Stimulated activated CD4-positive, alpha-beta T cell treated with anti-CD3 and anti-CD28 coated beads, Interleukin-2, amount 100 ng/mL, for 24 hours (primary cell): ENCODE measurements around the gene MUC21.
"Not testable (repeated sequence)": the region's sequence is repeated elsewhere in the genome, so short reads cannot be mapped to it uniquely, and the experiment has no call there.

ENCODE experiments used
- DNase-seq, 2 donors: peaks; one replicate each; pipeline ENCODE4 v3.0.0-alpha.2; 2020

MUC21 gene

DNA sequence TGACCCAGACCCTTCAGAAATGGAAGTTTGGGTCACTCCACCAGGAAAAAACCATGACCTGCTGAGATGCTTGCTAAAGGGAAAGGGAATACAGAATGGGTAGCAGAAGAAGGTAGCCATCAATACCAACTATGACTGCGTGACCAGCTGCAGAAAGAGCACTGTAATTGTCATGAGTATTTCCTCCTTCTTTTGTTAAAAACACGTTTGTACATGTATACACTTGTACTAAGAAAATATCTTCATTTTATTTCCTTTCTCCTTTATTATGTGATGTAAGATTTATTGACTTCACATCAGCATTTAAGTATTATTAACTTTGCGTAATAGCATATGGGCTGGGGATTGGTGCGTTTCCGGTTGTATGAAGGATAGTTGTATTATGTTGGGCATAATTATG is 12.6 kb upstream of the MUC21 start:
- no peak for DNase-seq

DNA sequence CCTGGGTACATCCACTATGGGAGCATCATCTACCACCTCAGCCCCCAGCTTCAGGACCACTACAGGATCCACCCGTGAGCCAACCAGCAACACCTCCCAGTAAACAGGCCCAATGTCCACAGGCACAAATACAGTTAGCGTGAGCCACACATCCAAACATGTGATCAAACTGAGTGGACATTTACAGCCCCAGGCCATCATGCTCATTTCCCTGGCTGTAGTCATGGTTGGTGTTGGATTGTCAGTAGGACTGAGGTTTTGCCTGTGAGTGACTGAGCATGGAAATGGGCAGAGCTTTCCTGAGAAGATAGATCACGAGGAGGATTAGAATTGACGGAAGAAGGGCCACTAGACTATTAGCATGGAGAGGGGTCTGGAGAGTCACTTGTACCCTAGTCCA is 10.7 kb upstream of the MUC21 start:
- no peak for DNase-seq

DNA sequence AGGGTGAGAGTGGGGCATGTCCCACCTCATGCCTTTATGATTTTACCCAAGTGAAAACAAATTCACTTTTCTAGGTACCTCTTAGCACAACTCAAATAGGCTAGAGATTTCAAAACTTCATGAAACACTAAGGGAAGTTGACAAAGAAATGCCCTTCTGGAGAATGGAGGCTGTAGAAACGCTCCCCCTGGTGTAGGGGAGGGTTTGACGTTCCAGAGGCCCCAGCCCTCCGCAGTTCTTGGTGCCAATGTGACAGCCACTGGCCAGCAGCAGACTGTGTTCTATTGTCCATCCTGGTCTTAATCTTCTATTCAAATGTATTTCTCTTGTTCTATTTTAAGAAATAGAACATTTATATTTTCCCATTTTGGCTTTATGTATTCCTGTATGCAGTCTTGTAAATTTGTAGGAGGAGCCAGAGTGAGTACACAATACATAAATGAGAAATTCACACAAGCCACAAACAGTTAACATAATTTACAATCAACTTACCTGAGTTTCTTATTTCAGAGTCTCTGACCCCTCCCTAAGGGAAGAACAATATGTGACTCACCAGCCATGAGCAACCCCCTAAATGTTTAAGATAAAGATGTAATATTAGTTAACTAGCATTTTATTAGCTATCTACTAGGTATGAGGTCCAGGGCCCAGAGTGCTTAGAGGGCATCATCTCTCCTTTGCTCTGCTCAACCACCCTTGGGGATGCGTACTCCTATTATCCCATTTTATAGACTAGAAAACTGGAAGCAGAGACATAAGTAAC is 8.8 kb upstream of the MUC21 start:
- no peak for DNase-seq

DNA sequence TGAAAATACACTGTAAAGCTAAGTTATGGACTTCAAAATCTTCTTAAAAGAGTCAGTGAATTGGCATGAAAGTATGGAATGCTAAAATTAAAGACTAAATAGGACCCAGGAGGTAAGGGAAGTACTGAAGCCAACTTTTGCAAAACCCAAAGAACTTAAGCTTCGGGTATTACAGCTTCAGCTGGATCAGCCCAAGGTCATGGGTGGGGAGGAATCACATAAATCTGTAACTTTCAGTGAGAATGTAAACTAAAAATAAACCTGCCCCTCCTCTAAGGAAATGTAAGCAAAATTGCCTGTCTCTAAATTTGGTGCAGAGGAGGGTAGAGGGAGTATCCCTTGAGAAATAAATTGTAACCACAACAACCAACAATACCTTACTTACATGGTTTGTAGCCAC is 4.4 kb upstream of the MUC21 start:
- DNase-seq: no peak

DNA sequence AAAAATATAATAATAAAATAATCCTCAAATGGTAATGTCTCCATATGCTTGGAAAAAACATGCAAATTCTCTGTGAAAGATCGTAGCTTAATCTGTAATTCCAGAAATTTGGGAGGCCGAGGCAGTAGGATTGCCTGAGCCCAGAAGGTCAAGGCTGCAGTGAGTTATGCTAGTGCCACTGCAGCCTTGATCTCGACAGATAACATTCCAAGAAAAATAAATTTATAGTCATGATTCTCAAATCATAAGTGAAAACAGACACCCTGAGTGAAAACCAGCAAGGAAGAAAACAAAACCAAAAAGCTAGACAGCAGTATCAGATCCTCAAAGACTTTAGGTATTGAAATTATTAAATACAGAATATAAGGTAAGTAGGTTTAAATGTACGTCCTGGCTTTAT is 3.8 kb upstream of the MUC21 start:
- no peak for DNase-seq

DNA sequence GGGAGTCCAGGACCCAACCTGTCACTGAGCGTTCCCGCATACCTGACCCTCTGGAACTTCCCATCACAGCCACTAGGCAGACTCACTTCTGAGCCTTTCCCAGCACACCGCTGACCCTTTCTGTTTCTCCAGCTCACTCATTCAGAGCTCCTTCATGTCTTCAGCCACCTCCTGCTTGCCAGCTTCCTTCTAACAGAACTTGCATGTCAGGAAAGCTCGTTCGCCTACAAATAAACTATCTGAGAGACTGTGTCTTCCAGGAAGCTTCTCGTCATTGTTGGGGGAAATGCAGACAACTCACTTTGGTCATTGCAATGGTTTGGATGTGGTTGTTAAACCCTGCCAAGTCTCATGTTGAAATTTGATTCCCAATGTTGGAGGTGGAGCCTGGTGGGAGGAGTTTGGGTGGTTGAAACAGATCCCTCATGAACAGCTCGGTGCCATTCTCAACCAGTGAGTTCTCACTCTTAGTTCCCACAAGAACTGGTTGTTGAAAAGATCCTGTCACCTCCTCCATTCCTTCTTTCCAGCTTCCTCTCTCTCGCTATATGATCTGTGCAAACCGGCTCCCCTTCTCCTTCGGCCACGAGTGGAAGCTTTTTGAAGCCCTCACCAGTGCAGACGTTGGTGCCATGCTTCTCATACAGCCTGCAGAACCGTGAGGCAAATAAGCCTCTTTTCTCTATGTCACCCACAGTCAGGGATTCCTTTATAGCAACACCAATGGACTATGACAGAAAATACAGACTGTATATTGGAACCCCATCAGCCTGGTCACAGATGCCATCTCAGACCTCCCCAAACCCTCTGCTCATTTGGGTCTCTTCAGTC is 1.4 kb upstream of the MUC21 start:
- no peak for DNase-seq

DNA sequence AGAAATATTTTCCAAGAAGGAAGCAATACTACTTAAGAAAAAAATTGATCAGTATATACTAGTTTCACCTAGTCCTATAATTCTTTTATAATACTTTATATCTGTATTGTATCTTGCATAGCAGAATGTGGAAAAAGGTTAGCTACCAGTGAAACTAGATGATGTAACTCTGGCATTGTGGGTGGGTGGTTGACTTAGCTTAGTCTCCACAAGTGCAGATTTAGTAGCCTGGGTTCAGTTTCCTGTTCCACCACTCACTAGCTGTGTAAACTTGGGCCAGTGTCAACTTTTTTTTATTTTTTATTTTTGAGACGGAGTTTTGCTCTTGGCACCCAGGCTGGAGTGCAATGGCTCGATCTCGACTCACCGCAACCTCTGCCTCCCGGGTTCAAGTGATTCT is 2.0 kb downstream of the MUC21 start:
- DNase-seq: no peak

DNA sequence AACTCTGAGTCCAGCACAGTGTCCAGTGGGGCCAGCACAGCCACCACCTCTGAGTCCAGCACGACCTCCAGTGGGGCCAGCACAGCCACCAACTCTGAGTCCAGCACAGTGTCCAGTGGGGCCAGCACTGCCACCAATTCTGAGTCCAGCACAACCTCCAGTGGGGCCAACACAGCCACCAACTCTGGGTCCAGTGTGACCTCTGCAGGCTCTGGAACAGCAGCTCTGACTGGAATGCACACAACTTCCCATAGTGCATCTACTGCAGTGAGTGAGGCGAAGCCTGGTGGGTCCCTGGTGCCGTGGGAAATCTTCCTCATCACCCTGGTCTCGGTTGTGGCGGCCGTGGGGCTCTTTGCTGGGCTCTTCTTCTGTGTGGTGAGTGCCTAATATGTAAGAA is 3.8 kb downstream of the MUC21 start:
- no peak for DNase-seq

DNA sequence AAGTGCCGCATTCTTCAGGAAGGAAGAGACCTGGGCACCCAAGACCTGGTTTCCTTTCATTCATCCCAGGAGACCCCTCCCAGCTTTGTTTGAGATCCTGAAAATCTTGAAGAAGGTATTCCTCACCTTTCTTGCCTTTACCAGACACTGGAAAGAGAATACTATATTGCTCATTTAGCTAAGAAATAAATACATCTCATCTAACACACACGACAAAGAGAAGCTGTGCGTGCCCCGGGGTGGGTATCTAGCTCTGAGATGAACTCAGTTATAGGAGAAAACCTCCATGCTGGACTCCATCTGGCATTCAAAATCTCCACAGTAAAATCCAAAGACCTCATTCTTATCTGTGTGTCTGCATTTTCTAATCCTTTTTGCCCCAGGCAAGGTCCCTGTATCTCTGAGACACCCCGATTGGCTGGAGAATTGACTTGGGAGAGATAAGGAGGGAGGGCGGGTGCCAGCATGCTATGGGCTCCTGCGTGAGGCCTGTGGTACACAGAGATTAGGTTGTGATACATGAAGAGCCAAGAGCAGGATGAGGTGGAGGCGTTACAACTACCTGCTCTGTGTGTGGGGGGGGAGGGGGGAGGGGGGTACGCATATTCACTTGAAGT is 4.8 kb downstream of the MUC21 start:
- no peak for DNase-seq

DNA sequence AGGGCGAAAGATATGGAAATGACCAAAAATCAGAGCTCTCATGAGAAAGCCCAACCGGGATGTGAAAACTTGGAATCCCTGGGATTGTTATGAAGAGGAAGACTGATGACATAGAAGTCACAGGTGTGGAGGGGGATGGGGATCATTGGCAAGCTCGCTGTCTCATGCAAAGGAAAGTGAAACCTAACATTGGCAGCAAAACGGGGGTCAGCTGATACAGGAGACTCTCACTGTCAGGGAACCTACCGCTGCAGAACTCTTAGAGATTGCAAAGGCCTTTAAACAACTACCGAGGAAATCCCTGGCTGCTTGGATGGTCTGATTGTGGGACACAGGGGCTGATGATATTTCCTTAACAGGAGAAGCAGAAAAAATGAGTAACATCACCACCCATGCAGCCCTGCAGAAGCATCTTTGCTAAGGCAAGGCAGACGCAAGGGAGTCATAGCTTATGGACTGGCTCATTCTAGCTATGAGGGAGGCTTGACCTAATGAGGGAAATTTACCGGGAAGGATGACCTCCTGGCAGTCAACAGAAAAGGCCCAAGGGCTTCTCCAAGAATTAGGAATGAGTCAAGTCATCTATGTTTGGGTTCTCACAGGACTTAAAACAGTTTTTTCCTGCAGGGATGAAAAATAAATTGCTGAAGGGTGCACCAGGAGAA is 7.0 kb downstream of the MUC21 start:
- peak; percentile 4 to 21 for DNase-seq

DNA sequence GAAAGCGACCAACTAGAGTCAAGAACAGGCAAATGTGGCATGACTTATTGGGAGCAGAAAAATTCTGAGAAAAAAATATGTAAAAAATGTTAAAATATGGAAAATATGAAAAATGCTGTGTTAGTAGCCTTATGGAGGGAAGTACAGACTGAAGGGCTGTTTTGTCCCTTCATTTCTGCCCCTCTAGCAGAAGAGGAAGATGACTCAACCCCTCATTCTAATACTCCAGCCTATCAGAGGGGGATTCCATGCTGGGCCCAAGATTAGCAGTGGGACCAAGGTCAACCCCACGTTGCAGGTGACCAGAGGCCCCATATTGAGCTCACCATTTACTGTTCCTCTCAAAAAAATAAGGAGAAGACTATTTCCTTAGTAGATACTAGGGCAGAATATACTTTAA is 8.4 kb downstream of the MUC21 start:
- DNase-seq: no peak

DNA sequence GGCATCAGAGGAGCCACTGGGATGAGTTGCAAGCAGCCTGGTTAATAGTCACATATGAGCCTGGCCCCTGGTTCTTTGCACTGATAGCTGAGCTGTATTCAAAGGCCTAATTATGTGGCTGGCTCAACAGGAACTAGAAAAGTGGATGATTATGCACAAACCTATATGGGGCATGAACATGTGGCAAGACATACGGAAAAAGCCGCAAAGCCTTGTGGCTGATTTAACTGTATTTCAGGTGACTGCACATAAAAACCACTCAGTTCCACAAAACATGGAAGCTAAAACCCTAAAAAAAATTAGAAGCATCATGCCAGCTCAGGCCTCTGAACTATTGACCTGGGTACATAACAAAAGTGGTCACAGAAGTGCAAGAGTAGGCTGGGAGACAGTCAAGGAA is 13.8 kb downstream of the MUC21 start:
- no peak for DNase-seq

DNA sequence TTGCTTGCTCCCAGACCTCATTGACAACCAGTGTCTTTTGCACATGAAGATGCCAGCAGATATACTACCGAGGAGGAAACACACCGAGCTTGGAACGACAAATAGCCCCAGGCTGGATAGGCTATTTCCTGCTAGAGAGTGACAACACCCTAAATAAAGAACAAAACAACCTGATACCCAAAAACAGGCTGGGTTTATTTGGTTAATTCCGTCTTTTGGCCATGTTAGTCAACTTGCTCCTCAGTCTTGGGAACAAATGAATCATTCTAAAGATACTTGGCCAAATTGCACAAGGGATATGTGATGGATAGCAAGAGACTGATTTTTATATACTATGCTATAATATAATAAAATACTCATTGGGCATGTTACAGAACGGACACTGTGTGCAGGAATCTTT is 15.3 kb downstream of the MUC21 start:
- DNase-seq: no peak

DNA sequence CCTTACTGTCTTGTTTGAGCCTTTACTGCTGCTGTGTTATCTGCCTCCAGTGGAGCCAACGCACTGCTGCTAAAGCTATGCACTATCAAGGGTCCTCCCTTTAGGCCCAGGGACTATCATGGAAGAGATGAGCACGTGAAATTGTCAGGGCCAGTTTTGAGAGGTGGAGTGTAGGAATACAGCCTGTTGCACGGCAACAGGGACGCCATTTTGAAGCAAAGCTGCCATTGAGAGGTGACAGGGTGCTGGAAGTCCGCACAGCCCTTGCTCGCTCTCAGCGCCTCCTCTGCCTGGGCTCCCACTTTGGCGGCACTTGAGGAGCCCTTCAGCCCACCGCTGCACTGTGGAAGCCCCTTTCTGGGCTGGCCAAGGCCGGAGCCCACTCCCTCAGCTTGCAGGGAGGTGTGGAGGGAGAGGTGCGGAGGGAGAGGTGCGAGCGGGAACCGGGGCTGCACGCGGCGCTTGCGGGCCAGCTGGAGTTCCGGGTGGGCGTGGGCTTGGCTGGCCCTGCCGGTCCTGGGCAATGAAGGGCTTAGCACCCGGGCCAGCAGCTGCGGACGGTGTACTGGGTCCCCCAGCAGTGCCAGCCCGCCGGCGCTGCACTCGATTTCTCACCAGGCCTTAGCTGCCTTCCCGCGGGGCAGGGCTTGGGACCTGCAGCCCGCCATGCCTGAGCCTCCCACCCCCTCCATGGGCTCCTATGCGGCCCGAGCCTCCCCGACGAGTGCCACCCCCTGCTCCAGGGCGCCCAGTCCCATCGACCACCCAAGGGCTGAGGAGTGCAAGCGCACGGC is 16.7 kb downstream of the MUC21 start:
- DNase-seq: not testable (repeated sequence)

DNA sequence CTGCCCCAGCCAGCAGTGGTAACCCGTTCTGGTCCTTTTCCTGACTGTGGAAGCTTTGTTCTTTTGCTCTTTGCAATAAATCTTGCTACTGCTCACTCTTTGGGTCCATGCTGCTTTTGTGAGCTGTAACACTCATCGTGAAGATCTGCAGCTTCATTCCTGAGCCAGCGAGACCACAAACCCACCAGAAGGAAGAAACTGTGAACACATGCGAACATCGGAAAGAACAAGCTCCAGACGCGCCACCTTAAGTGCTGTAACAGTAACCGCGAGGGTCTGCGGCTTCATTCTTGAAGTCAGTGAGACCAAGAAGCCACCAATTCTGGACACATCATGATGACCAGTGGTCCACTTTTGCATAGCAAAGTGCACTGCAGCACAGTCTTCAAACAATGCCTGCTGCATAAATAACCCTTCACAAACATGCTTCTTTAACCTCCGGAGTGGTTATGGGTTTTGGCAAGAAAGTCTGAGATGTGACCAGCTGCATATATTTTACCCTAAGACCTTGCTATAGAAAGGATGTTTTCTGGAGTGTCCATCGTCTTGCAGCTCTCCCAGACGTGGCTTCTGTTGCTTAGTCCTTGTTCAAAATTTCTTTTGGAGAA is 17.9 kb downstream of the MUC21 start:
- DNase-seq: no peak

DNA sequence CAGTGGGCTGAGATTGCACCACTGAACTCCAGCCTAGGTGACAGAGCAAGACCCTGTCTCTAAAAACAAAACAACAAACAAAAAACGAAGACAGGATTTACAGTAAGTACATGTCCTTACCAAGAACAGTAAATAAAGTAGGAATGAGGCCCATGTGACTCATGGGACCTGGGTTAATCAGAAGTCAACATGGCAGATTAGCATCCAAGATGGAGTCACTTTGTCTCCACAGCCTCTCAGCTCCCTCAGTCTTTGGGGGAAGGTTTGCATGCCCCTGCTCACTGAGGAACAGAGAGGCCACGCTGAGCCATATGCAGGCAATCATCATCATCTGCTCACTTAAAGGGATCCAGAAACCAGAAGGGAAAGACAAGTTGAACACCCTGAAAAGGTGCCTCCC is 19.0 kb downstream of the MUC21 start:
- DNase-seq: no peak

DNA sequence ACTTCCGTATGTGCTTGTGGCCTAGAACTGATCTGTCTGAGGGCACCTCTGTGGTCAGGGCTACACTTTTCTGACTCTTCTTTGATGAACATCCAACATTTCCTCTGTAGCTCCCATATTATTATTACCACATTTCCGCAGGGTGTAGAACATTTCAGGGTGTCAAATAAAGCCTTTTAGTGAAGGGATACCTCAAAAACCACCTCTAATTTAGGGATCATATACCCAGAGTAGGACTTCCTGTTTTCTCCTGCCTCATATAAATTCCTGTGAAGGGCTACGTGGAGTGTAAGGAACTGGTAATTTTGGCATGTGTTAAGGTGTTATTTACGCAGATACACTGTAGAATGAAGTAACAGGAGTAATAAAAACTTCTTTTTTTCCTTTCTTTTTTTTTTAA is 21.3 kb downstream of the MUC21 start:
- no peak for DNase-seq

DNA sequence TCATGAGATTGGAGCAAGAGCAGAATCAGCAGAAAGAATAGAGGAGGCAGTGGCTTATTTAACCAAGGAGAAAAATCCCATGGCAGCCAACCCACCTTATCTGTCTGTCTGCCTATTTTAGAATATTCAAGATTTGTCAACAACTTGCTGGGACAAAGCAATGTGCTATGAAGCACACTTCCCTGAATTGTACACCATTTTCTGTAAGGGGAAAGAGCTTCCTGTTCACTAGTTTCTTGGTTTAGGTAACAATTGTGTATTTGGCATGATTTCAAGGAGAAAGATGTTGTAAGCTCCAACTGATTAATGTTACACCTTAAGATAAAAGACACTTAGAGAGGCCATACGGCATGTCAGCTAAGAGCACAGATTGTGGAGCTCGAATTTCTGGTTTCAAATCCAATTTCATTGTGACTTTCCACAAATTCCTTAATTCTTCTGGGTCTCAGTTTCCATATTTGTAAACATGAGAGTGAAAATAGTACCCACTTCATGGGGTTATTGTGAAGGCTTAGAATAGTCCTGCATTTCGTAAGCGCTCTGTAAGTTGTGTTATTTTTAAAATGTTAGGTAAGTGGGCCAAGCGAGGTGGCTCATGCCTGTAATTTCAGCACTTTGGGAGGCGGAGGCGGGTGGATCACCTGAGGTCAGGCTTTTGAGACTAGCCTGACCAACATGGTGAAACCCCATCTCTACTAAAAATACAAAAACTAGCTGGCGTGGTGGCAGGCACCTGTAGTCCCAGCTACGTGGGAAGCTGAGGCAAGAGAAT is 21.9 kb downstream of the MUC21 start:
- DNase-seq: no peak

DNA sequence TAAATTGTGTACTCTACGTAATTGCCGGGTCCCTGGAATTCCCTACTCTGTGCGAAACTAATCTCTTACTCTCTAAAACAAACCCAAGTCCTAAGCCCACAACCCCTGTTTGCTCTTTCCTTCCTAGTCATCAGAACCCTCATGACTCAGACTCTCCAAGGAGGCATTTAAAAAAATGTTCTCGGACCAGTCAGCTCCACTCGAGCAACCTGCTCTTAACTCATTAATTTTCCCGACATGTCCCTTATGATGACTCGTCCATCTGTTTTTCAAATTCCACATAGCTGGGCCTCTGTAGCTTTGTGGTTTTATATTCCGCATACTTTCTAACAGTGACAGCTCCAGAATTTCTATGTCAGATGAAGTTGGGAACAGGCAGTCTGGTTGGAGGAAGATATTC is 24.2 kb downstream of the MUC21 start:
- no peak for DNase-seq

DNA sequence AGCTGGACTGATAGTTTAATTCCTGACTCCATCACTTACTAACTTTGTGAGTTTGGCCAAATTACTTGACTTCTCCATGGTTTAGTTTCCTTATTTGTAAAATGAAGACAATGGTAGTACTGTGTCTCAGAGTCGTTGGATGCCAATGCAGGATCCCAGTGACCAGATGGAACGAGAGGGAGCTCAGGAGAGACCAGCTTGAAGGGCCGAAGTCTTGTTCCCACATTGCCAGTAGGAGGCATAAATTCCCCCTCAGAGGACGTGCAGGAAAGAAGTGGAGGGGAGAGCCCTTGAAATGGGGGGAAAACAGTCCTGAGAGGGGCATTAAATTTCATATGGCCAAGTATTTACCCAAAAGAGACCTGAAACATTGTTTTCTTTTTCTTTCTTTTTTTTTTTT is 24.6 kb downstream of the MUC21 start:
- no peak for DNase-seq

DNA sequence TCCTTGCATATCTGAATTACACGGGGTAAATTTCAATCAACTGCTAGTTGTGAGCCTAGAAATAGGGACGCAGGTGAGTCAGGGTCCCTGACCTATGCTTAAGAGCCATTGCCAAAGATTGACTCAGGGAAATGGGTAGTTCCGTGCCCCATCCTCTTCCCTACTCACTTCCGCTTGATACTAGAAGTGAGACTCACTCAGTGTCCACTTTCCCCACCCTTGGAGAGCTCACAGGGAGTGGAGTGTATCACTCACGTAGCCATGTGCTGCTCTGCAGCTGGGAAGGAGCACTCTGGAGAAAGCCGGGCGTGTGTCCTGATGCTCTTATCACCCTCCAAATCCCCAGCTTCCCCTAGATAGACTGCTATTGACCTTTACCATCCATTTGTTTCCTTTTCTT is 26.2 kb downstream of the MUC21 start:
- no peak for DNase-seq
